GM13977 (cell line): ENCODE results near the gene DMD.
"Not testable (repeated sequence)": the region's sequence is repeated elsewhere in the genome, so short reads cannot be mapped to it uniquely, and the experiment has no call there.

Experiments
- DNase-seq: peaks from one replicate; pipeline ENCODE4 v3.0.0; 2012; ENCODE audit warnings: low spot score
- in situ Hi-C: fragments of 300-500 bp; cut with MboI; formaldehyde crosslinking; loops from one replicate; pipeline ENCODE4 v1.12.0; 2022; ENCODE audit warnings: low sequenced_read_pairs, low pct_unique_long_range_greater_than_20kb, mixed read lengths, inconsistent platforms; ENCODE audit not compliant: unreplicated experiment
- TF ChIP-seq, protein P1 (sequence below): IDR thresholded peaks from 2 replicates; pipeline ENCODE4 v1.5.1; 2012; ENCODE audit warnings: mild to moderate bottlenecking, control low read depth; ENCODE audit not compliant: insufficient read depth; ENCODE audit errors: extremely low read depth, missing control alignments

Gene DMD

DNA sequence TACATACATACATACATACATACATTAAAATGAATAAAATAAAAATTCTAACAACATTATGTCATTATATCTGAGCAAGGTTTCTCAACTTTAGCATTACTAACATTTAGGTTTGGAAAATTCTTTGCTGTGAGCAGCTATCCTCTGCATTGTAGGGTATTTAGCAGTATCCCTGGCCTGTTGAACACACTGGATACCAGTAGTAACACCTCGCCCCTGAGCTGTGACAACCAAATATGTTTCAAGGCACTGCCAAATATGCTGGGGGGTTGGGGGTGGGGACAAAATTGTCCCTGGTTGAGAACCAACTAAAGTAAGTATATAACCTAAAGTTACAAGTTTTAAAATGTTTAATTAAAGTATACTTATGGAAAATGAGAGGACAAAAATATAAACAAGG is 1278.6 kb downstream of the DMD start:
- in situ Hi-C loops = no loop called here
- TF ChIP-seq, protein P1, sequence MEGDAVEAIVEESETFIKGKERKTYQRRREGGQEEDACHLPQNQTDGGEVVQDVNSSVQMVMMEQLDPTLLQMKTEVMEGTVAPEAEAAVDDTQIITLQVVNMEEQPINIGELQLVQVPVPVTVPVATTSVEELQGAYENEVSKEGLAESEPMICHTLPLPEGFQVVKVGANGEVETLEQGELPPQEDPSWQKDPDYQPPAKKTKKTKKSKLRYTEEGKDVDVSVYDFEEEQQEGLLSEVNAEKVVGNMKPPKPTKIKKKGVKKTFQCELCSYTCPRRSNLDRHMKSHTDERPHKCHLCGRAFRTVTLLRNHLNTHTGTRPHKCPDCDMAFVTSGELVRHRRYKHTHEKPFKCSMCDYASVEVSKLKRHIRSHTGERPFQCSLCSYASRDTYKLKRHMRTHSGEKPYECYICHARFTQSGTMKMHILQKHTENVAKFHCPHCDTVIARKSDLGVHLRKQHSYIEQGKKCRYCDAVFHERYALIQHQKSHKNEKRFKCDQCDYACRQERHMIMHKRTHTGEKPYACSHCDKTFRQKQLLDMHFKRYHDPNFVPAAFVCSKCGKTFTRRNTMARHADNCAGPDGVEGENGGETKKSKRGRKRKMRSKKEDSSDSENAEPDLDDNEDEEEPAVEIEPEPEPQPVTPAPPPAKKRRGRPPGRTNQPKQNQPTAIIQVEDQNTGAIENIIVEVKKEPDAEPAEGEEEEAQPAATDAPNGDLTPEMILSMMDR = no peak
- no peak for DNase-seq

DNA sequence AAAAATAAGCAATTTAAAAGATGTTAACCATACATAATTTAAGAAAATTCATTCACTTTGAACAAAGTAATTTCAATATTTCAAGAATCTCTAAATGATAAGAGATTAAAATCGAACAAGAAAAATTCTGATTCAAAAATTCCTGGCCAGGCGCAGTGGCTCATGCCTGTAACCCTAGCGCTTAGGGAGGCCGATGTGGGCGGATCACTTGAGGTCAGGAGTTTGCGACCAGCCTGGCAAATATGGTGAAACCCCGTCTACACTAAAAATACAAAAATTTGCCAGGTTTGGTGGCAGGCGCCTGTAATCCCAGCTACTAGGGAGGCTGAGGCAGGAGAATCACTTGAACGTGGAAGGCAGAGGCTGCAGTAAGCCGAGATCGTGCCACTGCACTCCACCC is 1279.0 kb downstream of the DMD start:
- in situ Hi-C loops, DNase-seq: not testable (repeated sequence)

DNA sequence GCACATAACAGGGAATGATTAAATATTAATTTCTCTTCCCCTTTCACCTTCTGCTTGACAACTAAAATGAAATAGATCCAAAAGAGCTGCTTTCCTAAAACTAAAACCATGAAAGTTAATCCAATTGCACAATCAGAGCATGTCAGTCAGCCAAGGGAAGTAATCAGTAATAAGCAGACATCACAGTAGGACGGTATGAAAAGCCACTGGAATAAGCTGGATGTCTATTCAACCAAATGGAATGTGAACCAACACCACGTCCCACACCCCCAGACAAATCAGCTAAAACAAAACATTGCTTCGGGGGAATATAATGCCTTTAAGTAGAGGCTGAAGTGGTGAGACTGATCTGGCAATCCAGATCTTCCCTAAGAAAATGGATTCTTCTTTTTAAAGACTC is 1280.1 kb downstream of the DMD start:
- TF ChIP-seq, protein P1 = no peak
- DNase-seq = no peak
- in situ Hi-C loops = no loop called here

DNA sequence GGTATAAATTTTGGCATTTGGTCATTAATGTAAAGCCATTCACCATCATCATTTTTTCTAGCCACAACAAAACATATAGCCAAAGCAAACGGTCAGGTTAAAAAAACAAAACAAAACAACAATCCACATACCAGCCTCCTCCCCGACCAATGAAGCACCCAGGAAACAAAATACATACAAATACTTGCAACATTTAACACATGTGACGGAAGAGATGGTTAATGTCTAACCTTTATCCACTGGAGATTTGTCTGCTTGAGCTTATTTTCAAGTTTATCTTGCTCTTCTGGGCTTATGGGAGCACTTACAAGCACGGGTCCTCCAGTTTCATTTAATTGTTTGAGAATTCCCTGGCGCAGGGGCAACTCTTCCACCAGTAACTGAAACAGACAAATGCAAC is 1282.0 kb downstream of the DMD start:
- DNase-seq = no peak
- TF ChIP-seq, protein P1 = no peak
- in situ Hi-C loops = no loop called here

DNA sequence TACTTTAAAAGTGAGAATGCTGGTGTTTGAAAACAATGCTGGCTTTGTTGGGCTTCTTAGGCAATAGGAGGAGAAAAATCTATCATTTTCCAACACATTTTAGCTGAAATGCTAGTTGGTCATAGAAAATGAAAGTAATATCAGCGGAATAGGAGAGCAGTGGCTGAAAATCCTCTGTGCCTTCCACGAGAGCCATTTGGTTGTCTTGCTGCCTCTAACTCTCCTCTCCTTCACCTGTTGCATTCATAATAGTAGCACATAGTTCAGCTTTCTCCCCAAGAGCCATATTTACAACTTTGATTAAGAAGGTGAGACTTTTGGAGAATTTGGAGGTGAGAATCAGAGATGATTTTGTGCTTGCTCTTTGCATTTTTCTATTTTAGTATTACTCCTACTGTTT is 1290.1 kb downstream of the DMD start:
- DNase-seq = no peak
- in situ Hi-C loops = no loop called here
- TF ChIP-seq, protein P1 = no peak

DNA sequence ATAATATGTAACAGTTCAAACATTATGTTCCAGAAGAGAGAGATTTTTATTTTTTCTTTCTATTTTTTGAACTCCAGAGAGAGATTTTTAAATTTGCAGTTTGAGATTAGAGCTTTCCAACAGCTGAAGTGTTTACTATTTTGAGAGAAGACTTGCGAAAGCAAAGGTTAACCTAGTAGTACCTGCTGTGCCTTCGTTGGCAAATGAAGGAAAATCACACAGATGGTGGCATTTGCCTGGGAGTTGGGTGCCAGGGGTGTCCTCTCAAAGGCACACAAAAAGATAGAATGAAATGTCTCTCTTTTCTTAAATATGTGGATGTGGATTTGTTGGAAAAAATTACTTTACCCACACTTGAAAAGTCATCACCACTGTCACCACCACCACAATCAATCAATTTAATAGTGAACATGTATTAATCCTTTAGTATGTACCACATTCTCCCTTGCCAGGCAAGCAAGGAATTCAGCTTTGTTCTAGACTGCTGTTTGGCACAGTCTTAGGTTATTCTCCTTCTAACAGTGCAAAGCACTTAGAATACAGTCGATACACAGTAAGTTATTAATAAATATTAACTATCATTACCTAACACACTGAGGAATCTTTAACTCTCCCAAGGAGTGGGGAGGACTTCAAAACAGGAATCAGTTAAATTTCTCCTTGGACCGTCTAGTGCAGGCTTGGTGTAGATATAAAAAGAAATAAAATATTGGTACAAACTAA is 1301.3 kb downstream of the DMD start:
- TF ChIP-seq, protein P1 = no peak
- in situ Hi-C loops = no loop called here

DNA sequence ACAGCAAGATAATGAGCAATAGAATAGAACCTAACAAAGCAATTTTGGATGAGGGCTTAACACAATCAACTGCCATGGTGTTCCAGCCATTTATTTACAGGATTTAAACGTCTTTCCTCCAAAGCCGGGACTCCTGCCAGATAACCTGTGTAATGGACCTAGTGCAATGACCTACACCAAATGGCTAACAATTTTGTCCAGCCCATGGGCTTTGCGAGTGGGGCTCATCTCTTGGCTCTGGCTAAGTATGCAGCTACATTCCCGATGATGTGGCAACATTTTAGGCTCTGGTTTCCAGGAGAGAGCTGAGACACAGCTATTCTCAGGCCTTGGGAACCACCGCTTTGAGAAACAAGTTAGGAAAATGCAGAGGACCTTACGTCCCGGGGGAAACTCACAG is 1317.2 kb downstream of the DMD start:
- TF ChIP-seq, protein P1 = no peak
- DNase-seq = no peak
- in situ Hi-C loops = no loop called here

More for the DNA sequence above, 1301.3 kb downstream of the DMD start:
- DNase-seq = no peak
